Gastroesophageal sphincter (tissue), 3 donors: Measurements from ENCODE around the gene CCDC57.

Experiments used
- CTCF ChIP-seq, 4 experiments: fragments of 200-600 bp in 2 of 4; fragments of 450-650 bp in 2 of 4; sonication (generic) in 1 of 4; IDR thresholded peaks; one replicate each; pipeline ENCODE4 v1.5.1; 2017 to 2019; ENCODE audit warnings: antibody characterized with exemption in 4 of 4, mild to moderate bottlenecking in 2 of 4, moderate library complexity in 2 of 4
- EP300 ChIP-seq: sonication (generic); formaldehyde crosslinking; IDR thresholded peaks from one replicate; pipeline ENCODE4 v1.6.1; 2017; ENCODE audit warnings: antibody characterized with exemption, mild to moderate bottlenecking
- POLR2A ChIP-seq, 2 donors: fragments of 450-650 bp; IDR thresholded peaks; one replicate each; pipeline ENCODE4 v1.6.1; 2017; ENCODE audit warnings: antibody characterized with exemption in 2 of 2, mild to moderate bottlenecking in 2 of 2, moderate library complexity in 1 of 2
- POLR2AphosphoS5 ChIP-seq: sonication (generic); formaldehyde crosslinking; IDR thresholded peaks from one replicate; pipeline ENCODE4 v1.6.1; 2017; ENCODE audit warnings: antibody characterized with exemption

- TF ChIP-seq EP300 (no peak), CTCF (IDR thresholded peaks at IDR 0.05) (peak in 3 of 4 experiments; percentile 92 to 94 (median 93)), POLR2AphosphoS5 (no peak), POLR2A (IDR thresholded peaks at IDR 0.05) (no peak)
These were observed 58.8 kb downstream of the CCDC57 start for GRCh38 chr17:82153745-82154375.
